H9 (cell line): ENCODE measurements around the gene LUZP2. TPM values are rescaled to one million over a fixed set of nuclear protein-coding genes. Genes with fewer than 3 reads are reported as not detected.

Experiments used
- DNase-seq: peaks from one replicate; pipeline ENCODE4 v3.0.0-alpha.2; 2017
- H2AFZ ChIP-seq: one replicate; pipeline ENCODE4 v1.6.1; 2013; ENCODE audit warnings: mild to moderate bottlenecking, low read length, control low read depth, moderate library complexity
- H2AK5ac ChIP-seq: 2 replicates; pipeline ENCODE4 v1.6.1; 2013; ENCODE audit warnings: low read length, control low read depth, mixed read lengths; ENCODE audit not compliant: insufficient read length
- H2BK120ac ChIP-seq: one replicate; pipeline ENCODE4 v1.6.1; 2013; ENCODE audit warnings: low read depth, mild to moderate bottlenecking, low read length, control low read depth, inconsistent platforms; ENCODE audit not compliant: poor library complexity, severe bottlenecking
- H2BK12ac ChIP-seq: 2 replicates; pipeline ENCODE4 v1.6.1; 2013; ENCODE audit warnings: low read length, control low read depth, mixed read lengths, low read depth; ENCODE audit not compliant: insufficient read length
- H2BK15ac ChIP-seq: 2 replicates; pipeline ENCODE4 v1.6.1; 2013; ENCODE audit warnings: low read depth, low read length, control low read depth
- H2BK20ac ChIP-seq: one replicate; pipeline ENCODE4 v1.6.1; 2013; ENCODE audit warnings: low read depth, mild to moderate bottlenecking, low read length, control low read depth, inconsistent platforms; ENCODE audit not compliant: poor library complexity, severe bottlenecking
- H2BK5ac ChIP-seq: 2 replicates; pipeline ENCODE4 v1.6.1; 2013; ENCODE audit warnings: low read length, control low read depth, mixed read lengths; ENCODE audit not compliant: insufficient read length
- H3K14ac ChIP-seq: 2 replicates; pipeline ENCODE4 v1.6.1; 2013; ENCODE audit warnings: low read length, control low read depth; ENCODE audit not compliant: insufficient read depth
- H3K18ac ChIP-seq: 2 replicates; pipeline ENCODE4 v1.6.1; 2013; ENCODE audit warnings: low read depth, mild to moderate bottlenecking, mixed read lengths, low read length, control low read depth; ENCODE audit not compliant: insufficient read length
- H3K23ac ChIP-seq: 2 replicates; pipeline ENCODE4 v1.6.1; 2013; ENCODE audit warnings: low read length, control low read depth, mixed read lengths, low read depth; ENCODE audit not compliant: insufficient read length
- H3K23me2 ChIP-seq: 2 replicates; pipeline ENCODE4 v1.6.1; 2013; ENCODE audit warnings: low read depth, mild to moderate bottlenecking, mixed read lengths, low read length, control low read depth; ENCODE audit not compliant: insufficient read length, poor library complexity, severe bottlenecking
- H3K27ac ChIP-seq: 2 replicates; pipeline ENCODE4 v1.5.1; 2013; ENCODE audit warnings: low read length, control low read depth, mixed read lengths, low read depth; ENCODE audit not compliant: insufficient read length
- H3K27me3 ChIP-seq: 2 replicates; pipeline ENCODE4 v1.6.1; 2013; ENCODE audit warnings: low read length, control low read depth, inconsistent platforms; ENCODE audit not compliant: insufficient read depth
- H3K4ac ChIP-seq: 2 replicates; pipeline ENCODE4 v1.6.1; 2013; ENCODE audit warnings: low read depth, mild to moderate bottlenecking, control low read depth, inconsistent platforms, low read length, moderate library complexity
- H3K4me1 ChIP-seq: 2 replicates; pipeline ENCODE4 v1.6.1; 2013; ENCODE audit warnings: low read length, control low read depth, inconsistent platforms; ENCODE audit not compliant: insufficient read depth
- H3K4me2 ChIP-seq: 2 replicates; pipeline ENCODE4 v1.6.1; 2013; ENCODE audit warnings: low read length, control low read depth, mixed read lengths; ENCODE audit not compliant: insufficient read length, insufficient read depth
- H3K56ac ChIP-seq: 2 replicates; pipeline ENCODE4 v1.6.1; 2013; ENCODE audit warnings: low read depth, mild to moderate bottlenecking, mixed read lengths, low read length, control low read depth; ENCODE audit not compliant: insufficient read length
- H3K79me1 ChIP-seq: 2 replicates; pipeline ENCODE4 v1.6.1; 2013; ENCODE audit warnings: low read depth, mild to moderate bottlenecking, moderate library complexity, low read length, control low read depth, inconsistent platforms; ENCODE audit not compliant: insufficient read depth, poor library complexity, severe bottlenecking
- H3K79me2 ChIP-seq: 2 replicates; pipeline ENCODE4 v1.6.1; 2013; ENCODE audit warnings: low read length, control low read depth, inconsistent platforms; ENCODE audit not compliant: insufficient read depth
- H3K9ac ChIP-seq: 2 replicates; pipeline ENCODE4 v1.6.1; 2013; ENCODE audit warnings: low read length, control low read depth, mixed read lengths; ENCODE audit not compliant: insufficient read length; ENCODE audit errors: extremely low read depth
- H3K9me3 ChIP-seq: one replicate; pipeline ENCODE4 v1.6.1; 2013; ENCODE audit warnings: low read depth, low read length, inconsistent platforms; ENCODE audit not compliant: control insufficient read depth
- H3T11ph ChIP-seq: one replicate; pipeline ENCODE4 v1.6.1; 2013; ENCODE audit warnings: mild to moderate bottlenecking, low read length, control low read depth, inconsistent platforms
- H4K20me1 ChIP-seq: one replicate; pipeline ENCODE4 v1.6.1; 2013; ENCODE audit not compliant: control insufficient read depth, insufficient read length, insufficient read depth
- H4K5ac ChIP-seq: 2 replicates; pipeline ENCODE4 v1.6.1; 2013; ENCODE audit warnings: low read depth, mild to moderate bottlenecking, mixed read lengths, low read length, control low read depth; ENCODE audit not compliant: insufficient read length
- H4K8ac ChIP-seq: replicated peaks from 2 replicates; pipeline ENCODE4 v1.6.1; 2013; ENCODE audit warnings: low read length, control low read depth, mixed read lengths, low read depth; ENCODE audit not compliant: insufficient read length
- H4K91ac ChIP-seq: 2 replicates; pipeline ENCODE4 v1.6.1; 2013; ENCODE audit warnings: low read depth, mild to moderate bottlenecking, moderate library complexity, mixed read lengths, low read length, control low read depth; ENCODE audit not compliant: insufficient read length
- H3K27ac Mint-ChIP-seq, 3 experiments: 2 replicates in 2 of 3; 3 replicates in 1 of 3; pipeline ENCODE4 v1.8.0; 2020 to 2021; ENCODE audit warnings: mixed read lengths in 3 of 3, mild to moderate bottlenecking in 1 of 3, moderate library complexity in 1 of 3
- H3K27me3 Mint-ChIP-seq: 2 replicates; pipeline ENCODE4 v1.8.0; 2021; ENCODE audit warnings: low read depth, mild to moderate bottlenecking, moderate library complexity, mixed read lengths
- H3K36me3 Mint-ChIP-seq, 3 experiments: 2 replicates in 2 of 3; 3 replicates in 1 of 3; pipeline ENCODE4 v1.8.0; 2020 to 2021; ENCODE audit warnings: low read depth in 3 of 3, mixed read lengths in 3 of 3; ENCODE audit not compliant: insufficient read depth in 1 of 3
- H3K4me1 Mint-ChIP-seq, 2 experiments: 2 replicates each; pipeline ENCODE4 v1.8.0; 2020; ENCODE audit warnings: mixed read lengths in 2 of 2
- H3K4me3 Mint-ChIP-seq, 2 experiments: 2 replicates in 1 of 2; 3 replicates in 1 of 2; pipeline ENCODE4 v1.8.0; 2020 to 2021; ENCODE audit warnings: mild to moderate bottlenecking in 2 of 2, mixed read lengths in 2 of 2, moderate library complexity in 1 of 2
- H3K9me3 Mint-ChIP-seq, 2 experiments: 2 replicates in 1 of 2; 3 replicates in 1 of 2; pipeline ENCODE4 v1.8.0; 2020; ENCODE audit warnings: mild to moderate bottlenecking in 2 of 2, mixed read lengths in 2 of 2, moderate library complexity in 1 of 2
- WGBS: extraction: QIAGEN DNeasy Blood & Tissue Kit; methylation state at CpG from one replicate; pipeline ENCODE4 v1.1.7; 2013; ENCODE audit warnings: missing lambda C conversion rate, low lambda C conversion rate, mixed read lengths; ENCODE audit not compliant: insufficient read length; ENCODE audit errors: extremely low coverage; 5-methylcytosine and 5-hydroxymethylcytosine counted together
- total RNA-seq: library from RNA; stranded (reverse); gene quantifications from 2 replicates; pipeline ENCODE4 v1.2.1, GENCODE V29; 2021
- TF ChIP-seq, protein P1 (sequence below): fragments of 200-600 bp; sonication (generic); conservative IDR thresholded peaks from 3 replicates; pipeline ENCODE4 v1.8.0; 2021; ENCODE audit warnings: antibody characterized with exemption, mild to moderate bottlenecking

Gene LUZP2
- total RNA-seq, 1 experiment from 2014 or later: 25.4 TPM

DNA sequence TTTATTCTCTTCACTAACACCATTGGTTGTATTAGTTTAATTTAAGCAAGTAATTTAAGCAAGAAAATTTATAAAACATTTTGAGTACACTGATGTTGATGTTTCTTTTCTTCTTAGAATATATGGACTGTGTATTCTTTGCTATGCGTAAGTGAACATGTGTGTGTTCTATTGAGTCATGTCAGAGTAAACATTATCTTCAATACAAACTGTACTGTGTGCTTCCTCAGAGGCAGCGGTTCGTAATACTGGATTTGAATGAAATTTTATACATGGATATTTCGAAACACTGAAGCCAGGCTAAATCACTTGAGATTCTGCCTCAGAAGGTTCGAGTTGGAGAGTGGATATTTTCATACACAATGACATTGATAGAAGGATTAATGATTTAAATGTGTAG is 452.6 kb downstream of the LUZP2 start:
- WGBS: no CpG with 5 or more reads among the region's 5 CpGs
- H2AK5ac ChIP-seq: no peak overlapping the region
- no peaks in the 10 kb centered on the region for H3K9me3 ChIP-seq
- no peak overlapping the region for H2BK120ac ChIP-seq
- H3K56ac ChIP-seq: no peak overlapping the region
- H3K4me2 ChIP-seq: no peak overlapping the region
- H3K9me3 Mint-ChIP-seq: no peaks in the 10 kb centered on the region; a peak in 1 of 5 replicates
- DNase-seq: no peak
- H4K5ac ChIP-seq: no peak overlapping the region
- H3K27ac Mint-ChIP-seq: no peak overlapping the region
- no peak overlapping the region for H4K91ac ChIP-seq
- no peak overlapping the region for H3K27ac ChIP-seq
- H3T11ph ChIP-seq: no peak overlapping the region
- no peaks in the 10 kb centered on the region for H3K79me1 ChIP-seq
- H3K23me2 ChIP-seq: no peaks in the 10 kb centered on the region
- H3K36me3 Mint-ChIP-seq: no peaks in the 10 kb centered on the region
- H2AFZ ChIP-seq: no peak overlapping the region
- no peak overlapping the region for H3K14ac ChIP-seq
- no peaks in the 10 kb centered on the region for H3K79me2 ChIP-seq
- H4K20me1 ChIP-seq: no peaks in the 10 kb centered on the region
- TF ChIP-seq, protein P1, sequence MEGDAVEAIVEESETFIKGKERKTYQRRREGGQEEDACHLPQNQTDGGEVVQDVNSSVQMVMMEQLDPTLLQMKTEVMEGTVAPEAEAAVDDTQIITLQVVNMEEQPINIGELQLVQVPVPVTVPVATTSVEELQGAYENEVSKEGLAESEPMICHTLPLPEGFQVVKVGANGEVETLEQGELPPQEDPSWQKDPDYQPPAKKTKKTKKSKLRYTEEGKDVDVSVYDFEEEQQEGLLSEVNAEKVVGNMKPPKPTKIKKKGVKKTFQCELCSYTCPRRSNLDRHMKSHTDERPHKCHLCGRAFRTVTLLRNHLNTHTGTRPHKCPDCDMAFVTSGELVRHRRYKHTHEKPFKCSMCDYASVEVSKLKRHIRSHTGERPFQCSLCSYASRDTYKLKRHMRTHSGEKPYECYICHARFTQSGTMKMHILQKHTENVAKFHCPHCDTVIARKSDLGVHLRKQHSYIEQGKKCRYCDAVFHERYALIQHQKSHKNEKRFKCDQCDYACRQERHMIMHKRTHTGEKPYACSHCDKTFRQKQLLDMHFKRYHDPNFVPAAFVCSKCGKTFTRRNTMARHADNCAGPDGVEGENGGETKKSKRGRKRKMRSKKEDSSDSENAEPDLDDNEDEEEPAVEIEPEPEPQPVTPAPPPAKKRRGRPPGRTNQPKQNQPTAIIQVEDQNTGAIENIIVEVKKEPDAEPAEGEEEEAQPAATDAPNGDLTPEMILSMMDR: no peak
- H3K23ac ChIP-seq: no peak overlapping the region
- peaks cover 0 to 3% of the 10 kb centered on the region in 2 experiments; a peak in 1 of 4 replicates for H3K4me1 Mint-ChIP-seq
- H2BK15ac ChIP-seq: no peak overlapping the region
- H3K27me3 Mint-ChIP-seq: no peaks in the 10 kb centered on the region
- H2BK5ac ChIP-seq: no peak overlapping the region
- no peak overlapping the region for H3K18ac ChIP-seq
- no peak overlapping the region for H3K4me3 Mint-ChIP-seq
- no peak overlapping the region for H3K4ac ChIP-seq
- H2BK20ac ChIP-seq: no peak overlapping the region
- no peaks in the 10 kb centered on the region for H3K4me1 ChIP-seq
- no peak overlapping the region for H2BK12ac ChIP-seq
- no peak overlapping the region for H4K8ac ChIP-seq
- no peak overlapping the region for H3K9ac ChIP-seq
- H3K27me3 ChIP-seq: no peaks in the 10 kb centered on the region
